ENCODE data around the gene CCDC33.

DNA sequence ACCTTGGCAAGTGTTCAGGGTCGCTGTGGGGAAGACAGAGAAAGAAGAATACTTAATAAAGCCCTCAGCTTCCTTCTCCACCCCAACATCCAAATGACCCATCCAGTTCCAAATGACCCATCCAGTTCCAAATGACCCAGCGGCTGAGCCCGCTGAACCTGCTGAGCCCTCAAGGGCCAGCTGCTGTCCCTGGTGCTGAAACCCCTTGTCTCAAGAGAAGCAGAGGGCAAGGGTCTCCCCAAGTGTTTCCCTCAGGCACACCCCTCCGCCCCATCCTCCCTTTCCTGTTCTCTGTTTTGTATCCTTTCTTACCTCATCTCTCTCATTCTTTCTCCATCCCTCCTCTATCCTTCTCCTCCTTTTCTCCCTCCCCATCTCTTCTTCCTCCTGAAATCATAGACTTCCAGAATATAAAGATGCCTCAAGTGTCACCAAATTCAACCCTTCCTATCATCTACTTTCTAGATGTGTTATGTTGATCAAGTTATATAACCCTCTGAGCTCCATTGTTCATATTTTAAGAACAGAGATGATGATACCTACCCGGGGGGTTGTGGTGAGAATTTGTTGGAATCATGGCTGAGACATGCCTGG lies 29.0 kb downstream of the CCDC33 start:
- TF ChIP-seq GATA2 (IDR thresholded peaks at IDR 0.05; ENCODE audit: low read depth, low read length): no peak
- TF ChIP-seq GATA3 (IDR thresholded peaks at IDR 0.05; ENCODE audit: low read depth, low read length): no peak
